H1 (cell line): Measurements from ENCODE around the gene SND1. TPM values are rescaled to one million over a fixed set of nuclear protein-coding genes. Genes with fewer than 3 reads are reported as not detected.

Experiments used
- CTCF ChIA-PET: fragments of 300-600 bp; sonication (Branson Sonifier 250); formaldehyde crosslinking; loops from one replicate; lab custom pipeline; 2021; ENCODE audit not compliant: partially characterized antibody; lab: Charles Lee
- POLR2A ChIA-PET: fragments of 300-600 bp; sonication (Branson Sonifier 250); formaldehyde crosslinking; loops from one replicate; lab custom pipeline; 2021; ENCODE audit warnings: inconsistent platforms; ENCODE audit not compliant: partially characterized antibody; lab: Charles Lee
- DNase-seq, 2 experiments: peaks; one replicate each; pipeline versions ENCODE4 v3.0.0 to v3.0.0-alpha.2; 2010 to 2022; ENCODE audit warnings: low spot score in 2 of 2, low read depth in 1 of 2, mixed read lengths in 1 of 2
- FAIRE-seq: peaks from 2 replicates; lab custom pipeline; 2011; peaks lifted over from hg19 to GRCh38; lab: Jason Lieb, UNC
- H2AFZ ChIP-seq: 2 replicates; pipeline ENCODE4 v1.8.1; 2012; ENCODE audit warnings: low read length, inconsistent platforms
- H2AK5ac ChIP-seq: 2 replicates; pipeline ENCODE4 v1.6.1; 2013; ENCODE audit warnings: low read depth, low read length
- H2BK120ac ChIP-seq: replicated peaks from 2 replicates; pipeline ENCODE3; 2013; ENCODE audit warnings: low read depth, low read length, inconsistent platforms
- H2BK12ac ChIP-seq: 2 replicates; pipeline ENCODE4 v1.6.1; 2013; ENCODE audit warnings: low read depth, low read length
- H2BK15ac ChIP-seq: 2 replicates; pipeline ENCODE4 v1.6.1; 2013; ENCODE audit warnings: low read length
- H2BK20ac ChIP-seq: 2 replicates; pipeline ENCODE4 v1.6.1; 2013; ENCODE audit warnings: low read length
- H2BK5ac ChIP-seq: 2 replicates; pipeline ENCODE4 v1.6.1; 2013; ENCODE audit warnings: low read depth, low read length
- H3K14ac ChIP-seq: 2 replicates; pipeline ENCODE4 v1.6.1; 2013; ENCODE audit warnings: inconsistent platforms; ENCODE audit not compliant: insufficient read length
- H3K18ac ChIP-seq: 2 replicates; pipeline ENCODE4 v1.6.1; 2013; ENCODE audit warnings: low read length; ENCODE audit errors: extremely low read depth
- H3K23ac ChIP-seq: 2 replicates; pipeline ENCODE4 v1.6.1; 2013; ENCODE audit warnings: inconsistent platforms; ENCODE audit not compliant: insufficient read length
- H3K23me2 ChIP-seq: 2 replicates; pipeline ENCODE4 v1.6.1; 2013; ENCODE audit warnings: low read depth, low read length
- H3K27ac ChIP-seq: 2 replicates; pipeline ENCODE4 v1.6.1; 2011; ENCODE audit warnings: low read depth, low read length, inconsistent platforms
- H3K27me3 ChIP-seq, 4 experiments: replicated peaks in 1 of 4; 1 replicate in 1 of 4; 2 replicates in 3 of 4; pipeline versions ENCODE4 v1.6.1 to v1.8.1; 2011 to 2013; ENCODE audit warnings: low read length in 3 of 4, mild to moderate bottlenecking in 3 of 4, inconsistent platforms in 2 of 4, mixed read lengths in 2 of 4, moderate library complexity in 1 of 4; ENCODE audit not compliant: control insufficient read depth in 3 of 4, insufficient read depth in 3 of 4; ENCODE audit errors: extremely low read depth in 1 of 4
- H3K36me3 ChIP-seq, 4 experiments: 2 replicates each; pipeline versions ENCODE4 v1.6.1 to v1.8.1; 2011 to 2013; ENCODE audit warnings: mild to moderate bottlenecking in 4 of 4, low read length in 3 of 4, moderate library complexity in 2 of 4, control low read depth in 1 of 4, inconsistent platforms in 1 of 4; ENCODE audit not compliant: insufficient read depth in 4 of 4, control insufficient read depth in 2 of 4
- H3K4ac ChIP-seq: replicated peaks from 2 replicates; pipeline ENCODE3; 2013; ENCODE audit warnings: low read length, low read depth, mixed read lengths, inconsistent platforms; ENCODE audit not compliant: insufficient read length
- H3K4me1 ChIP-seq, 4 experiments: replicated peaks in 1 of 4; 1 replicate in 1 of 4; 2 replicates in 3 of 4; pipeline versions ENCODE4 v1.6.1 to v1.8.1; 2011 to 2013; ENCODE audit warnings: low read length in 3 of 4, inconsistent platforms in 2 of 4, mixed read lengths in 1 of 4; ENCODE audit not compliant: insufficient read depth in 4 of 4, control insufficient read depth in 3 of 4
- H3K4me2 ChIP-seq, 2 experiments: 2 replicates each; pipeline versions ENCODE4 v1.6.1 to v1.8.1; 2011 to 2013; ENCODE audit warnings: low read depth in 2 of 2, low read length in 2 of 2, control low read depth in 1 of 2, inconsistent platforms in 1 of 2, mild to moderate bottlenecking in 1 of 2; ENCODE audit not compliant: insufficient read depth in 1 of 2
- H3K4me3 ChIP-seq, 4 experiments: fragments of 200-600, 300-600 bp in 1 of 4; sonication (generic), shearing (Covaris generic), sonication (Bioruptor Twin) in 1 of 4; 2 replicates each; pipeline versions ENCODE4 v1.5.1 to v1.8.1; 2011 to 2016; ENCODE audit warnings: low read length in 4 of 4, low read depth in 3 of 4, control low read depth in 2 of 4, inconsistent platforms in 2 of 4, mild to moderate bottlenecking in 2 of 4, mixed read lengths in 1 of 4, moderate library complexity in 1 of 4; ENCODE audit not compliant: insufficient read depth in 2 of 4; ENCODE audit errors: extremely low read depth in 1 of 4
- H3K56ac ChIP-seq: replicated peaks from 2 replicates; pipeline ENCODE3; 2013; ENCODE audit warnings: low read depth, mild to moderate bottlenecking, mixed read lengths, low read length, inconsistent platforms; ENCODE audit not compliant: insufficient read length
- H3K79me1 ChIP-seq: 2 replicates; pipeline ENCODE4 v1.6.1; 2013; ENCODE audit warnings: low read depth, low read length, control low read depth
- H3K79me2 ChIP-seq, 2 experiments: 2 replicates each; pipeline versions ENCODE4 v1.6.1 to v1.8.1; 2012 to 2013; ENCODE audit warnings: low read length in 2 of 2, mild to moderate bottlenecking in 2 of 2, inconsistent platforms in 1 of 2; ENCODE audit not compliant: insufficient read depth in 2 of 2, control insufficient read depth in 1 of 2
- H3K9ac ChIP-seq, 4 experiments: replicated peaks in 1 of 4; 1 replicate in 1 of 4; 2 replicates in 3 of 4; pipeline versions ENCODE4 v1.6.1 to v1.8.1; 2011 to 2013; ENCODE audit warnings: low read depth in 3 of 4, low read length in 3 of 4, control low read depth in 2 of 4, mild to moderate bottlenecking in 2 of 4, moderate library complexity in 2 of 4, inconsistent platforms in 1 of 4; ENCODE audit errors: extremely low read depth in 1 of 4
- H3K9me3 ChIP-seq, 2 experiments: 2 replicates each; pipeline versions ENCODE4 v1.6.1 to v1.8.1; 2012 to 2013; ENCODE audit warnings: mild to moderate bottlenecking in 2 of 2, moderate library complexity in 2 of 2, control low read depth in 1 of 2, inconsistent platforms in 1 of 2, low read depth in 1 of 2, low read length in 1 of 2, mixed read lengths in 1 of 2; ENCODE audit not compliant: insufficient read depth in 2 of 2
- H4K20me1 ChIP-seq, 2 experiments: replicated peaks in 1 of 2; 2 replicates each; pipeline versions ENCODE3 to v1.8.1; 2011 to 2013; ENCODE audit warnings: inconsistent platforms in 2 of 2, low read length in 2 of 2, mild to moderate bottlenecking in 1 of 2; ENCODE audit not compliant: insufficient read depth in 2 of 2, control insufficient read depth in 1 of 2
- H4K5ac ChIP-seq: 2 replicates; pipeline ENCODE4 v1.6.1; 2013; ENCODE audit warnings: low read length, low read depth, mixed read lengths, inconsistent platforms; ENCODE audit not compliant: insufficient read length
- H4K8ac ChIP-seq: 2 replicates; pipeline ENCODE4 v1.8.0; 2013; ENCODE audit warnings: mild to moderate bottlenecking, moderate library complexity, low read length, inconsistent platforms; ENCODE audit not compliant: insufficient read depth; ENCODE audit errors: extremely low read depth
- H4K91ac ChIP-seq: replicated peaks from 2 replicates; pipeline ENCODE3; 2013; ENCODE audit warnings: low read length, mixed read lengths, inconsistent platforms; ENCODE audit not compliant: insufficient read length
- ASH2L ChIP-seq: fragments of 200-600, 300-600 bp; sonication (generic); IDR thresholded peaks from one replicate; pipeline ENCODE4 v1.7.1; 2017; ENCODE audit warnings: low read length
- RBBP5 ChIP-seq: IDR thresholded peaks from 2 replicates; pipeline ENCODE4 v1.7.1; 2012; ENCODE audit warnings: low read depth, mild to moderate bottlenecking, inconsistent platforms, low read length, moderate library complexity, borderline replicate concordance
- SIN3A ChIP-seq, 2 experiments: IDR thresholded peaks in 1 of 2; conservative IDR thresholded peaks in 1 of 2; 2 replicates each; pipeline ENCODE4 v1.6.1; 2011 to 2012; ENCODE audit warnings: low read length in 2 of 2, improper control_type of control experiment in 1 of 2, low read depth in 1 of 2, mild to moderate bottlenecking in 1 of 2
- WGBS, 2 experiments: shearing (Covaris generic) in 1 of 2; methylation state at CpG; one replicate each; pipeline versions ENCODE4 v1.1.6 to v1.1.7; 2013 to 2015; ENCODE audit warnings: low lambda C conversion rate in 2 of 2, mixed read lengths in 2 of 2, inconsistent platforms in 1 of 2, low coverage in 1 of 2, missing lambda C conversion rate in 1 of 2; ENCODE audit not compliant: insufficient replicate concordance in 2 of 2, insufficient coverage in 1 of 2, insufficient read length in 1 of 2; ENCODE audit errors: extremely low coverage in 1 of 2, missing lambda C conversion rate in 1 of 2; 5-methylcytosine and 5-hydroxymethylcytosine counted together
- polyA plus RNA-seq, 7 experiments: library from polyadenylated mRNA; depleted of rRNA in 3 of 7; stranded (reverse) in 5 of 7; unstranded in 2 of 7; fragments of >200 nt in 5 of 7; fragments of 200-250 nt in 2 of 7; gene quantifications; 1 replicate in 5 of 7; 2 replicates in 1 of 7; 4 replicates in 1 of 7; pipeline versions ENCODE4 v1.2.1 to v1.2.3, GENCODE V29; 2011 to 2013; ENCODE audit warnings: missing spikeins in 2 of 7, mixed read lengths in 2 of 7
- total RNA-seq: library from RNA; stranded (reverse); fragmentation: NEBNext Ultra II Directional; extraction: Animal tissue kit (Norgen Biotek cat#: 25700); gene quantifications from 2 replicates; pipeline ENCODE4 v1.2.1, GENCODE V29; 2021

Gene SND1
- total and polyA plus RNA-seq, 2 of the 8 experiments (the other 6 are each of a cell fraction or from before 2014, with no cell fraction given): 122 to 290 TPM

DNA sequence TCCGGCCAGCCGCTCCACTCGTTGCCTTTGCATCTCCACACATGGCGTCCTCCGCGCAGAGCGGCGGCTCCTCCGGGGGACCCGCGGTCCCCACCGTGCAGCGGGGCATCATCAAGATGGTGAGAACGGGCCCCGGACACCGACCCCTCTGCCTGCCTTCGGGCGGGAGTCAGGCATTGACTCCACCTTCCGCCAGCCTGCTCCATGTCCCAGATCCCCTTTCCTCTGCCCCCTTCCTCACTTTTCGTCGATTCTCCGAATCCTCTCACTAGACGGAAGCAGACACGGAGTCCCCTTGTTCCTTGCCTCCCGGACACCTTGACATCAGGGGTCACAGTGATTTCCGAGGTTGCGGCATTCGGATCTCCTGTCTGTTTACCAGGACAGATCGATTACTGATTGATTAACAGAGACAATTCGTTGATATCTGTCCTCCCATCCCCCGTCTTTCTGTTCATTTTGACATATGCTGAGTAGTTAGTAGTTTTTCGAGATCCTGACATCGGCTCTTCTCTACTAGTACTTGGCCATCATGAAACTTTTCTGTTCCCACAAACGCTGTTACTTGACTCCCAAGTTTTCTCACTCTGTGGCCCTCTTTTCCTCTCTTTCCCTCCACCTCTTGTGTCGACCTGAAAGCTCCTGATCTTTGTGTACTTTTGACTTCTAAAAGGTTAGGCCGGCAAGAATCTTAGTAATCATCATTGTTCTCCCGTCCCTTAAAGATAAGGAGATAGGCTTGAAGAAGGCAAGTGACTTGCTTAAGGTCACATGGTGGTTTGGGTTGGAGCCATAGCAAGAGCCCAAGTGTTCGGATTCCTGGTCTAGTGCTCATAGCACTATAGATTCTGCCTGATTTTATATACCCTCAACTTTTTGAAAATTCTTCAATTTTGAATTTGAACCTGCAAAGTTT lies 597 bp downstream of the SND1 start:
- 5% methylated on average over 38 of the region's 38 CpGs; no CpG with 5 or more reads in 1 of the 2 experiments for WGBS, 2 experiments
- H3K4me2 ChIP-seq: peak overlapping the region; percentile 75 to 83
- no peak overlapping the region for H3K23ac ChIP-seq
- FAIRE-seq (no peak), DNase-seq (no peak)
- peak overlapping the region; percentile 97; the same call in 1 of the 2 replicates for H4K8ac ChIP-seq
- H2AFZ ChIP-seq: no peak overlapping the region; the same call in 1 of the 2 replicates
- H3K23me2 ChIP-seq: peaks cover 11% of the 10 kb centered on the region; the same call in 1 of the 2 replicates
- no peak overlapping the region; the same call in none of the 2 replicates for H2BK12ac ChIP-seq
- H4K20me1 ChIP-seq: peaks cover 16 to 17% of the 10 kb centered on the region in 2 experiments
- peak overlapping the region; percentile 77 for H3K27ac ChIP-seq
- peak overlapping the region; percentile 89 for H4K91ac ChIP-seq
- H3K4me1 ChIP-seq: peaks cover 5 to 15% (median 8%) of the 10 kb centered on the region in 4 experiments; a peak in 6 of 7 replicates
- no peak overlapping the region; the same call in 1 of the 2 replicates for H2AK5ac ChIP-seq
- H3K27me3 ChIP-seq: no peaks in the 10 kb centered on the region
- H3K18ac ChIP-seq: peak overlapping the region; percentile 80
- peak overlapping the region; percentile 87; the same call in 1 of the 2 replicates for H2BK5ac ChIP-seq
- H3K4me3 ChIP-seq: peak overlapping the region; percentile 87 to 99 (median 93)
- no peak overlapping the region for H3K4ac ChIP-seq
- no peak overlapping the region for H2BK15ac ChIP-seq
- ChIA-PET POLR2A (interaction anchor here (0.7 to 2.6 kb wide), 6 partner anchors 9 to 68 kb away, joined by 3 to 12 read pairs (median 4); no protein-coding TSS in a partner anchor), CTCF (interaction anchor here (1.2 kb wide), 1 partner anchor 64 kb away, joined by 3 read pairs; the partner anchor contains the start of gene ARF5)
- no peak overlapping the region for H2BK20ac ChIP-seq
- H3K9me3 ChIP-seq: no peaks in the 10 kb centered on the region
- peaks cover 0 to 9% (median 0%) of the 10 kb centered on the region in 4 experiments; a peak in 1 of 8 replicates for H3K36me3 ChIP-seq
- peak overlapping the region; percentile 68 for H4K5ac ChIP-seq
- H3K79me1 ChIP-seq: peaks cover 3% of the 10 kb centered on the region; the same call in 1 of the 2 replicates
- peaks cover 29 to 56% of the 10 kb centered on the region in 2 experiments for H3K79me2 ChIP-seq
- no peak overlapping the region for H3K14ac ChIP-seq
- no peak overlapping the region for H2BK120ac ChIP-seq
- H3K56ac ChIP-seq: peak overlapping the region; percentile 77
- H3K9ac ChIP-seq: peak overlapping the region; percentile 74 to 94 (median 88)
- TF ChIP-seq ASH2L: peak; percentile 37
- 0 out of 2 replicates have a peak, but pooled peaks have one; percentile 21 for TF ChIP-seq RBBP5
- peak in 1 of 2 experiments; percentile 65; a peak in 2 of 4 replicates for TF ChIP-seq SIN3A (conservative IDR thresholded peaks at IDR 0.05 in 1 of 2, IDR thresholded peaks at IDR 0.05 in 1 of 2; ENCODE audit: low read depth in 1 of 2, low read length in 2 of 2)
